HG02970 (cell line): Measurements from ENCODE around the gene SPINT1.

ENCODE experiments used
- ATAC-seq: cut with Tn5 transposase; IDR thresholded peaks from one replicate; pipeline ENCODE4 v1.9.1; 2021; ENCODE audit warnings: mild to moderate bottlenecking, moderate library complexity, moderate number of reproducible peaks; ENCODE audit not compliant: unreplicated experiment, low FRiP score

SPINT1 gene

GRCh38 chr15:40891138-40891537, 47.3 kb downstream of the SPINT1 start:
- ATAC-seq, result no peak

- no peak for ATAC-seq
Measured at GRCh38 chr15:40891810-40892446, 48.1 kb downstream of the SPINT1 start.

DNA sequence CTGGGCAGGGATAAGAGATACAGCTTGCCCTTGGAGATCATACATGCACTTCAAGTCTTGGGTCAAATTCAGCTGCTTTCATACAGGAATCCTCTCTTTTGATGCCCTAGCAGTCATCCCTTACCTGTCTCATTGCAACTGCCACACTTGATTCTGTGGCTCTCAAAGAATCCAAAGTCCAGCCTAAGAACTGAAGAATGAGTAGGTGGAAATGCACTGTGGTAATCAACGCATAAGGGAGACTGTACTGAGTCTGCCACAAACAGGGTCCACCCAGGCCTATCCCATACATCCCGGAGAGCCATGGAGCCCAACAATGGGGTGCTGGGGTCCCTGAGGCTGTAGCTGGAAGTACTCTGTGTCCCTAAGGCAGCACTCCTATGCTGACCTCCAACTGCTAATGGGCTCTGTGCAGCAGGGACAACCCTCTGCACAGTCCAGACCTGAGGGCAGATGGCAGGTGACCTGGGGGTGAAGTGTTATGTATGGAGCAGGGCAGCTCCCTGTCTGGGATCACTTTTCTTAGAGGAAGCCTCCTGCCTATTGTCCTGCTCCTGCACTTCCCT, 48.7 kb downstream of the SPINT1 start:
- ATAC-seq, result no peak

- no peak for ATAC-seq
Measured at GRCh38 chr15:40893019-40893670, 49.3 kb downstream of the SPINT1 start.

DNA sequence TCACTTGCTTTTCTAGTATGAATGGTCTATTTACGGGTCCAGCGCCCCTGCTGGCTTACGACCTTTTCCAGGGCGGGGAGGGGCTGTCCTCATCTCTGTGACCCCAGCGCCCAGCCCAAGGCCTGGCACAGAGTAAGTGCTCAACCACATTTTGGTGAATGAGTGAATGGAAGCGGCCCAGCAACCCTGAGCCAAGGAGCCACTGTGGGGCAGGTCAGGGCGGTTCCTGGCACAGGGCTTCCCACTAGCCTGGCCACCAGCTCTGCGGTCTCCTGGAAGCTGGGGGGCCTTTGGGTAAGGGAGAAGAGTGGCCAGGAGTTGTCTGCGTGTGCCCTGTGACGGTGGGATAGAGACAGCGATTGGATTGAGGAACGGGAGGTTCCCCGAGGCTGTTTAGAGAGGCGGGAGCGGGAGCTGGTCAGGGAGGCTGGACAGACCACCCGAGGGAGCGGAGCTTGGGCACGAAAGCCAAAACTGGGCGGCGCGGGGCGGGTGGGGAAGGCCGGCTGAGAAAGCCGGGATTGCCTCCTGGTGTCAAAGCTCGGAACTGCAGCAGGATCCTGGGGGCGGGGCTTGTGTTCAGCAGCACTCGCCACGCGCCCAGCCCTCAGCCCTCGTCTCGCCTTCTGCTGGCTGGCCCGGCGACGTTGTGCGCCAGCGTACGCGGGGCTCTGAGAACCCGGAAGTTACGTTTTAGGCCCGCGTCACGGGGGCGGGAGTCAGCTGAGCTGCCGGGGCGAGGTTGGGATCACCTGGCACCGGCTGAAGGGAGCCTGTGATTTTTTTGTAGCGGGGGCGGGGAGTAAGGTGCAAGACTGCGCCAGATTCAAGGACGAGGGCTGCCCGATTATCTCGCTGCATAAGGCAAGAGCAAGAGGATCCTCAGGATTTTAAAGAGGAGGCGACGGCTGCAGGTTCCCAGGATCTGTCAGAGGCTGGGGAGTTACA, 50.2 kb downstream of the SPINT1 start, which contains the start of gene VPS18:
VPS18 (plus strand) TSS at position 718 of the 948 bp plus-strand sequence. CDS start 319 bp downstream, outside the sequence.
- peak; percentile 80 for ATAC-seq

DNA sequence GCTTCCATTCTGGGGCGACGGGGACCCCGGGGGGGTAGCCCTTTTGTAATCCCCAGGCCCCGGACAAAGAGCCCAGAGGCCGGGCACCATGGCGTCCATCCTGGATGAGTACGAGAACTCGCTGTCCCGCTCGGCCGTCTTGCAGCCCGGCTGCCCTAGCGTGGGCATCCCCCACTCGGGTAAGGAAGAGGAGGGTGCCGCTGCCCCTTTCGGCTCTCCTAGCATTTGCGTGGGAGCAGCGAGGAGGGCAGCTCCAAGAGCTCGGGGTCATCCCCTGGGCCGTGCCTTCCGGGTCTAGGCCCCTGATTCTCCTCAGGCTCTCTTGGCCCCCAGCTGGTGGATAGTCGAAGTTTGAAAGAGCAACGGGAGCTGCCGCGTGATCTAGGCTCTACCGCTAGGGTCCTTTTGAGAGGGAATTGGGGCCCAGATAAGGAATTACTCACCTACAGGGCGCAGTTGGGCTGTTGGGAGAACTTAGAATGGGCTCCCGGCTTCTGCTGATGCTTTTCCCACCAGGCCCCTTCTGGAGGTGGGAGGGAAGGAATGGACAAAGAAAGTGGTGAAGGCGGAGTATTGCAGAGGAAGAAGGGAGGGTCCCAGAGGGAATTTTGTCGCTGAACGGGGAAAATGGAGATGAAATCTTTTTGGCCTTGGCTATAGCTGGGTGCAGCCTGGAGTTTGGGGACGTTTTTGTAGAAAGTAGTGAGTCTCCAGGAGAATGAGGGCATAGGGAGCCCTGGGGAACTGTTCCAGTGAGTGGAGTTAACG, 51.0 kb downstream of the SPINT1 start:
- ATAC-seq, result peak; percentile 18

DNA sequence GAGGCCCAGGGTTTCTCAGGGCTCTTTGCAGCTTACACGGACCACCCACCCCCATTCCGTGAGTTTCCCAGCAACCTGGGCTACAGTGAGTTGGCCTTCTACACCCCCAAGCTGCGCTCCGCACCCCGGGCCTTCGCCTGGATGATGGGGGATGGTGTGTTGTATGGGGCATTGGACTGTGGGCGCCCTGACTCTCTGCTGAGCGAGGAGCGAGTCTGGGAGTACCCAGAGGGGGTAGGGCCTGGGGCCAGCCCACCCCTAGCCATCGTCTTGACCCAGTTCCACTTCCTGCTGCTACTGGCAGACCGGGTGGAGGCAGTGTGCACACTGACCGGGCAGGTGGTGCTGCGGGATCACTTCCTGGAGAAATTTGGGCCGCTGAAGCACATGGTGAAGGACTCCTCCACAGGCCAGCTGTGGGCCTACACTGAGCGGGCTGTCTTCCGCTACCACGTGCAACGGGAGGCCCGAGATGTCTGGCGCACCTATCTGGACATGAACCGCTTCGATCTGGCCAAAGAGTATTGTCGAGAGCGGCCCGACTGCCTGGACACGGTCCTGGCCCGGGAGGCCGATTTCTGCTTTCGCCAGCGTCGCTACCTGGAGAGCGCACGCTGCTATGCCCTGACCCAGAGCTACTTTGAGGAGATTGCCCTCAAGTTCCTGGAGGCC, 55.8 kb downstream of the SPINT1 start:
- no peak for ATAC-seq

GRCh38 chr15:40900256-40901052, 56.6 kb downstream of the SPINT1 start:
- ATAC-seq, result no peak

DNA sequence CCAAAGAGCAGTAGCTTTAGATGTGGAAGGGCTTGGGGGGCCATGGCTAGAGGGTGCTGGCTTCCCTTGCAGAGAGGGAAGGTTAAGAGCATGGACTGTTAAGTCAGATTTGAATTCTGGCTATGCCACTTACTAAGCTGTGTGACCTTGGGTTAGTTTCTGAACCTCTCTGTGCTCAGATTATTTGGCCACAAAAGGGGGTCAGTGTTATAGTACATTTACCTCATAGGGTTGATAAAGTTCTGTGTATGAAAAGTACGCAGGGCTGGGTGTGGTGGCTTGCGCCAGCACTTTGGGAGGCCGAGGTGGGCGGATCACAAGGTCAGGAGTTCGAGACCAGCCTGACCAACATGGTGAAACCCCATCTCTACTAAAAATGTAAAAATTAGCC, 57.2 kb downstream of the SPINT1 start:
- no peak for ATAC-seq

DNA sequence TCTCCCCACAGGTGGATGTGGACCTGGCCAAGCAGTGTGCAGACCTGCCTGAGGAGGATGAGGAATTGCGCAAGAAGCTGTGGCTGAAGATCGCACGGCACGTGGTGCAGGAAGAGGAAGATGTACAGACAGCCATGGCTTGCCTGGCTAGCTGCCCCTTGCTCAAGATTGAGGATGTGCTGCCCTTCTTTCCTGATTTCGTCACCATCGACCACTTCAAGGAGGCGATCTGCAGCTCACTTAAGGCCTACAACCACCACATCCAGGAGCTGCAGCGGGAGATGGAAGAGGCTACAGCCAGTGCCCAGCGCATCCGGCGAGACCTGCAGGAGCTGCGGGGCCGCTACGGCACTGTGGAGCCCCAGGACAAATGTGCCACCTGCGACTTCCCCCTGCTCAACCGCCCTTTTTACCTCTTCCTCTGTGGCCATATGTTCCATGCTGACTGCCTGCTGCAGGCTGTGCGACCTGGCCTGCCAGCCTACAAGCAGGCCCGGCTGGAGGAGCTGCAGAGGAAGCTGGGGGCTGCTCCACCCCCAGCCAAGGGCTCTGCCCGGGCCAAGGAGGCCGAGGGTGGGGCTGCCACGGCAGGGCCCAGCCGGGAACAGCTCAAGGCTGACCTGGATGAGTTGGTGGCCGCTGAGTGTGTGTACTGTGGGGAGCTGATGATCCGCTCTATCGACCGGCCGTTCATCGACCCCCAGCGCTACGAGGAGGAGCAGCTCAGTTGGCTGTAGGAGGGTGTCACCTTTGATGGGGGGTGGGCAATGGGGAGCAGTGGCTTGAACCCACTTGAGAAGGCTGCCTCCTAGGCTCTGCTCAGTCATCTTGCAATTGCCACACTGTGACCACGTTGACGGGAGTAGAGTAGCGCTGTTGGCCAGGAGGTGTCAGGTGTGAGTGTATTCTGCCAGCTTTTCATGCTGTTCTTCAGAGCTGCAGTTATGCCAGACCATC, 59.0 kb downstream of the SPINT1 start:
- ATAC-seq, result no peak

GRCh38 chr15:40904552-40905201, 60.8 kb downstream of the SPINT1 start:
- ATAC-seq, result no peak

DNA sequence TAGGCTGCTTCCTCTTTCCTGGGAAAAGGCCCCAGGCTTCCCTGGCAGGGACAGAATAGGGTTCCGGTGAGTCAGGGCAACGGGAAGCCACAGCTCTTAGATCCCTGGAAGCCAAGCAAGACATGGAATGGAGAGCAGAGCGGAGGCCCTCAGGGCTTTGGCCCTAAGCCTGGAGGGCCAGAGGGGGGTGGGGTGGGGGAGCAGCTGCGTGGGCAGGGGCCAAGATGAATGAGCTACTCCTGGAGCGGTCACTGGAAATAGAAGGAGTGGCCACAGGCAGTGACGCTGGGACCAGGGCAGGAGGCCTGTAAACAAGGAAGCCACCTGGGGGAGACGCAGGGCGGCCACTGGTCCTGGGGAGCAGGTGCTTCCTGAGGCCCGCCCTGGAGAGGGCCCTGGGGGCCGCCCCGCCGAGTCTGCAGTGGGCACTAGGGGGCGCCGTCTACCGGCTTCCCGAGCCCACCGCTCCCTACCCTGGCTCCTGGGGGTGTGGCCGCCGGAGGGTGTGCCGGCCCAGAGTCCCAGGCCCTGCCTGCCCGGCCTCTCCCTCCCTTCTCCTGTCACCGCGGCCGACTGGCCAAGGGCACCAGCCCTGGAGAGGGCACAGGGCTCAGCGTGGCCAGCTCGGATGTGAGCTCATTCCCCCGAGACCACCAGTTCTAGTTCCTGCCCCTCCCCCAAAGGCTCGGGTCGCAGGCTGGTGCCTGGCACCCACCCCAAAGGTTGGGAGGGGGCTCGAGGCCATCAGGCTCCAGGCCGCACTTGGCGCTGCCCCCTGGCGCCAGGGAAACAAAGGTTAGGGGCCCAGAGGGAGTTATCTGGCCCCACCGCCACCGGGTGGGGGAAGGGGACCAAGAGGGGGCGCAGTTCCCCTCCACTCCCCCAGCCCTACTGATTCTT, 62.5 kb downstream of the SPINT1 start:
- ATAC-seq, result peak; percentile 56

DNA sequence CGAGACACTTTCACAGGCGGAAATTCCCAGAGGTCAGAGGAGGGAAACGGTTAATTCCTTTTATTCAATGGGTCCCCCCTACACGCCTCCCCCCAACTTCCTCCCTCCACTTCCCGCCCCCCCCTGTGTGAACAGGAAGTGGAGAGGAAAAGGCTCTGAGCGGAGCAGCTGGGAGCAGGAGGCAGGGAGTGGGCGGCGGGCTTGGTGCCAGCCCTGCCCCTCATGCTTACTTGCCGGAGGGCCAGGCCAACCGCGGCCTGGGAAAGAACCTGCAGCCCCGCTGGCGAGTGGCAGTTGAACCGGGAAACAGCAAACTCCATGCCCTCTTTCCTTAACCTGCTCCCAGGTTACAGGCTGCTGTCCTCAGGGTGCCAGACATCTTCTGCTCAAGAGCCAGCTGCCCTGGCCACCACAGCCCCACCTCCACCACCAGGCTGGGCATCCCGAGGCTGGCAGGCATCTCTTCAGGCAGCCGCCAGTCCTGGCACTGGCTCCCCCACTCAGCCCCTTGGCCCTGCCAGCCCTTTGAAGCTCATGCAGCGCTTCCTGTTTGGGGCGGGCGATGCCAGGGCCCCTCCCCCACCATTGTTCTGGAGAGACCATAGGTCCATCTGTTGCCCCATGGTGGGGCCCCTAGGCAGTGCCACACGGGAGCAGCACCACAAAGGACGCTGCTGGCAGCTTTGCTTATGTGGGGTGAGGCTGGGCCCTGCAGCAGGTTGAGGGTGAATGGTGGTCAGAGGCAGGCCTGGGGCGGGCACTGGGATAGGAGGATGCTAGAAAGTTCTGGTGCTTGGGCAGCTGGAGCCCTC, 63.3 kb downstream of the SPINT1 start:
- ATAC-seq, result no peak
